ENCODE measurements around the gene SEPHS1.

- no peak for TF ChIP-seq CTCF (conservative IDR thresholded peaks at IDR 0.05 in 1 of 2, IDR thresholded peaks at IDR 0.05 in 1 of 2; ENCODE audit: extremely low read depth in 1 of 2, insufficient read depth in 1 of 2, low read depth in 1 of 2, low read length in 2 of 2)
- TF ChIP-seq EZH2 (IDR thresholded peaks at IDR 0.05; ENCODE audit: borderline replicate concordance, low read length): no peak
These were observed 30.6 kb downstream of the SEPHS1 start for GRCh38 chr10:13317474-13317873.
